H1 (cell line): ENCODE measurements around the gene NELL1. TPM values are rescaled to one million over a fixed set of nuclear protein-coding genes. Genes with fewer than 3 reads are reported as not detected.
A peak's percentile ranks its signal among the peaks of the same experiment; 100 is the strongest.

Experiments used
- CTCF ChIA-PET: fragments of 300-600 bp; sonication (Branson Sonifier 250); formaldehyde crosslinking; loops from one replicate; lab custom pipeline; 2021; ENCODE audit not compliant: partially characterized antibody; lab: Charles Lee
- POLR2A ChIA-PET: fragments of 300-600 bp; sonication (Branson Sonifier 250); formaldehyde crosslinking; loops from one replicate; lab custom pipeline; 2021; ENCODE audit warnings: inconsistent platforms; ENCODE audit not compliant: partially characterized antibody; lab: Charles Lee
- DNase-seq, 2 experiments: peaks; one replicate each; pipeline versions ENCODE4 v3.0.0 to v3.0.0-alpha.2; 2010 to 2022; ENCODE audit warnings: low spot score in 2 of 2, low read depth in 1 of 2, mixed read lengths in 1 of 2
- FAIRE-seq: peaks from 2 replicates; lab custom pipeline; 2011; peaks lifted over from hg19 to GRCh38; lab: Jason Lieb, UNC
- H2AFZ ChIP-seq: 2 replicates; pipeline ENCODE4 v1.8.1; 2012; ENCODE audit warnings: low read length, inconsistent platforms
- H2AK5ac ChIP-seq: 2 replicates; pipeline ENCODE4 v1.6.1; 2013; ENCODE audit warnings: low read depth, low read length
- H2BK120ac ChIP-seq: replicated peaks from 2 replicates; pipeline ENCODE3; 2013; ENCODE audit warnings: low read depth, low read length, inconsistent platforms
- H2BK12ac ChIP-seq: 2 replicates; pipeline ENCODE4 v1.6.1; 2013; ENCODE audit warnings: low read depth, low read length
- H2BK15ac ChIP-seq: 2 replicates; pipeline ENCODE4 v1.6.1; 2013; ENCODE audit warnings: low read length
- H2BK20ac ChIP-seq: 2 replicates; pipeline ENCODE4 v1.6.1; 2013; ENCODE audit warnings: low read length
- H2BK5ac ChIP-seq: 2 replicates; pipeline ENCODE4 v1.6.1; 2013; ENCODE audit warnings: low read depth, low read length
- H3K14ac ChIP-seq: 2 replicates; pipeline ENCODE4 v1.6.1; 2013; ENCODE audit warnings: inconsistent platforms; ENCODE audit not compliant: insufficient read length
- H3K18ac ChIP-seq: 2 replicates; pipeline ENCODE4 v1.6.1; 2013; ENCODE audit warnings: low read length; ENCODE audit errors: extremely low read depth
- H3K23ac ChIP-seq: 2 replicates; pipeline ENCODE4 v1.6.1; 2013; ENCODE audit warnings: inconsistent platforms; ENCODE audit not compliant: insufficient read length
- H3K23me2 ChIP-seq: 2 replicates; pipeline ENCODE4 v1.6.1; 2013; ENCODE audit warnings: low read depth, low read length
- H3K27ac ChIP-seq: 2 replicates; pipeline ENCODE4 v1.6.1; 2011; ENCODE audit warnings: low read depth, low read length, inconsistent platforms
- H3K27me3 ChIP-seq, 4 experiments: replicated peaks in 1 of 4; 1 replicate in 1 of 4; 2 replicates in 3 of 4; pipeline versions ENCODE4 v1.6.1 to v1.8.1; 2011 to 2013; ENCODE audit warnings: low read length in 3 of 4, mild to moderate bottlenecking in 3 of 4, inconsistent platforms in 2 of 4, mixed read lengths in 2 of 4, moderate library complexity in 1 of 4; ENCODE audit not compliant: control insufficient read depth in 3 of 4, insufficient read depth in 3 of 4; ENCODE audit errors: extremely low read depth in 1 of 4
- H3K36me3 ChIP-seq, 4 experiments: 2 replicates each; pipeline versions ENCODE4 v1.6.1 to v1.8.1; 2011 to 2013; ENCODE audit warnings: mild to moderate bottlenecking in 4 of 4, low read length in 3 of 4, moderate library complexity in 2 of 4, control low read depth in 1 of 4, inconsistent platforms in 1 of 4; ENCODE audit not compliant: insufficient read depth in 4 of 4, control insufficient read depth in 2 of 4
- H3K4ac ChIP-seq: replicated peaks from 2 replicates; pipeline ENCODE3; 2013; ENCODE audit warnings: low read length, low read depth, mixed read lengths, inconsistent platforms; ENCODE audit not compliant: insufficient read length
- H3K4me1 ChIP-seq, 4 experiments: replicated peaks in 1 of 4; 1 replicate in 1 of 4; 2 replicates in 3 of 4; pipeline versions ENCODE4 v1.6.1 to v1.8.1; 2011 to 2013; ENCODE audit warnings: low read length in 3 of 4, inconsistent platforms in 2 of 4, mixed read lengths in 1 of 4; ENCODE audit not compliant: insufficient read depth in 4 of 4, control insufficient read depth in 3 of 4
- H3K4me2 ChIP-seq, 2 experiments: 2 replicates each; pipeline versions ENCODE4 v1.6.1 to v1.8.1; 2011 to 2013; ENCODE audit warnings: low read depth in 2 of 2, low read length in 2 of 2, control low read depth in 1 of 2, inconsistent platforms in 1 of 2, mild to moderate bottlenecking in 1 of 2; ENCODE audit not compliant: insufficient read depth in 1 of 2
- H3K4me3 ChIP-seq, 4 experiments: fragments of 200-600, 300-600 bp in 1 of 4; sonication (generic), shearing (Covaris generic), sonication (Bioruptor Twin) in 1 of 4; 2 replicates each; pipeline versions ENCODE4 v1.5.1 to v1.8.1; 2011 to 2016; ENCODE audit warnings: low read length in 4 of 4, low read depth in 3 of 4, control low read depth in 2 of 4, inconsistent platforms in 2 of 4, mild to moderate bottlenecking in 2 of 4, mixed read lengths in 1 of 4, moderate library complexity in 1 of 4; ENCODE audit not compliant: insufficient read depth in 2 of 4; ENCODE audit errors: extremely low read depth in 1 of 4
- H3K56ac ChIP-seq: replicated peaks from 2 replicates; pipeline ENCODE3; 2013; ENCODE audit warnings: low read depth, mild to moderate bottlenecking, mixed read lengths, low read length, inconsistent platforms; ENCODE audit not compliant: insufficient read length
- H3K79me1 ChIP-seq: 2 replicates; pipeline ENCODE4 v1.6.1; 2013; ENCODE audit warnings: low read depth, low read length, control low read depth
- H3K79me2 ChIP-seq, 2 experiments: 2 replicates each; pipeline versions ENCODE4 v1.6.1 to v1.8.1; 2012 to 2013; ENCODE audit warnings: low read length in 2 of 2, mild to moderate bottlenecking in 2 of 2, inconsistent platforms in 1 of 2; ENCODE audit not compliant: insufficient read depth in 2 of 2, control insufficient read depth in 1 of 2
- H3K9ac ChIP-seq, 4 experiments: replicated peaks in 1 of 4; 1 replicate in 1 of 4; 2 replicates in 3 of 4; pipeline versions ENCODE4 v1.6.1 to v1.8.1; 2011 to 2013; ENCODE audit warnings: low read depth in 3 of 4, low read length in 3 of 4, control low read depth in 2 of 4, mild to moderate bottlenecking in 2 of 4, moderate library complexity in 2 of 4, inconsistent platforms in 1 of 4; ENCODE audit errors: extremely low read depth in 1 of 4
- H3K9me3 ChIP-seq, 2 experiments: 2 replicates each; pipeline versions ENCODE4 v1.6.1 to v1.8.1; 2012 to 2013; ENCODE audit warnings: mild to moderate bottlenecking in 2 of 2, moderate library complexity in 2 of 2, control low read depth in 1 of 2, inconsistent platforms in 1 of 2, low read depth in 1 of 2, low read length in 1 of 2, mixed read lengths in 1 of 2; ENCODE audit not compliant: insufficient read depth in 2 of 2
- H4K20me1 ChIP-seq, 2 experiments: replicated peaks in 1 of 2; 2 replicates each; pipeline versions ENCODE3 to v1.8.1; 2011 to 2013; ENCODE audit warnings: inconsistent platforms in 2 of 2, low read length in 2 of 2, mild to moderate bottlenecking in 1 of 2; ENCODE audit not compliant: insufficient read depth in 2 of 2, control insufficient read depth in 1 of 2
- H4K5ac ChIP-seq: 2 replicates; pipeline ENCODE4 v1.6.1; 2013; ENCODE audit warnings: low read length, low read depth, mixed read lengths, inconsistent platforms; ENCODE audit not compliant: insufficient read length
- H4K8ac ChIP-seq: 2 replicates; pipeline ENCODE4 v1.8.0; 2013; ENCODE audit warnings: mild to moderate bottlenecking, moderate library complexity, low read length, inconsistent platforms; ENCODE audit not compliant: insufficient read depth; ENCODE audit errors: extremely low read depth
- H4K91ac ChIP-seq: replicated peaks from 2 replicates; pipeline ENCODE3; 2013; ENCODE audit warnings: low read length, mixed read lengths, inconsistent platforms; ENCODE audit not compliant: insufficient read length
- ASH2L ChIP-seq: fragments of 200-600, 300-600 bp; sonication (generic); IDR thresholded peaks from one replicate; pipeline ENCODE4 v1.7.1; 2017; ENCODE audit warnings: low read length
- ATF3 ChIP-seq: IDR thresholded peaks from 2 replicates; pipeline ENCODE4 v1.6.1; 2011; ENCODE audit warnings: low read depth, mild to moderate bottlenecking, low read length; ENCODE audit not compliant: insufficient read depth
- RXRA ChIP-seq: IDR thresholded peaks from 2 replicates; pipeline ENCODE4 v1.6.1; 2011; ENCODE audit warnings: low read depth, mild to moderate bottlenecking, low read length, moderate library complexity; ENCODE audit not compliant: insufficient read depth
- SAP30 ChIP-seq: fragments of 300-600 bp; sonication (generic); IDR thresholded peaks from 2 replicates; pipeline ENCODE4 v1.7.1; 2012; ENCODE audit warnings: low read length, moderate library complexity, mild to moderate bottlenecking, inconsistent platforms; ENCODE audit not compliant: insufficient read depth, insufficient replicate concordance
- SP1 ChIP-seq: IDR thresholded peaks from 2 replicates; pipeline ENCODE4 v1.6.1; 2011; ENCODE audit warnings: low read depth, low read length
- SUZ12 ChIP-seq: fragments of 200-600 bp; sonication (generic); IDR thresholded peaks from 2 replicates; pipeline ENCODE4 v1.6.1; 2012; ENCODE audit warnings: mild to moderate bottlenecking, inconsistent platforms, low read length, moderate library complexity, mixed read lengths
- TAF1 ChIP-seq: IDR thresholded peaks from 2 replicates; pipeline ENCODE4 v1.6.1; 2011; ENCODE audit warnings: mild to moderate bottlenecking, low read depth, low read length
- WGBS, 2 experiments: shearing (Covaris generic) in 1 of 2; methylation state at CpG; one replicate each; pipeline versions ENCODE4 v1.1.6 to v1.1.7; 2013 to 2015; ENCODE audit warnings: low lambda C conversion rate in 2 of 2, mixed read lengths in 2 of 2, inconsistent platforms in 1 of 2, low coverage in 1 of 2, missing lambda C conversion rate in 1 of 2; ENCODE audit not compliant: insufficient replicate concordance in 2 of 2, insufficient coverage in 1 of 2, insufficient read length in 1 of 2; ENCODE audit errors: extremely low coverage in 1 of 2, missing lambda C conversion rate in 1 of 2; 5-methylcytosine and 5-hydroxymethylcytosine counted together
- polyA plus RNA-seq, 7 experiments: library from polyadenylated mRNA; depleted of rRNA in 3 of 7; stranded (reverse) in 5 of 7; unstranded in 2 of 7; fragments of >200 nt in 5 of 7; fragments of 200-250 nt in 2 of 7; gene quantifications; 1 replicate in 5 of 7; 2 replicates in 1 of 7; 4 replicates in 1 of 7; pipeline versions ENCODE4 v1.2.1 to v1.2.3, GENCODE V29; 2011 to 2013; ENCODE audit warnings: missing spikeins in 2 of 7, mixed read lengths in 2 of 7
- total RNA-seq: library from RNA; stranded (reverse); fragmentation: NEBNext Ultra II Directional; extraction: Animal tissue kit (Norgen Biotek cat#: 25700); gene quantifications from 2 replicates; pipeline ENCODE4 v1.2.1, GENCODE V29; 2021
- TF ChIP-seq, protein P1 (sequence below), 3 experiments: IDR thresholded peaks; 1 replicate in 2 of 3; 2 replicates in 1 of 3; pipeline versions ENCODE4 v1.5.1 to v1.6.1; 2011; ENCODE audit warnings: low read length in 3 of 3, mild to moderate bottlenecking in 3 of 3, inconsistent platforms in 2 of 3, low read depth in 1 of 3, moderate library complexity in 1 of 3; ENCODE audit not compliant: insufficient read depth in 1 of 3; ENCODE audit errors: control extremely low read depth in 1 of 3

The NELL1 gene
- total and polyA plus RNA-seq, 2 of the 8 experiments (the other 6 are each of a cell fraction or from before 2014, with no cell fraction given) = 0.21 TPM; not detected in 1

- Histone ChIP-seq H3K4me1 (peaks cover 0 to 16% (median 6%) of the 10 kb centered on the region in 4 experiments; a peak in 4 of 7 replicates), H3K36me3 (no peaks in the 10 kb centered on the region), H3K79me1 (no peaks in the 10 kb centered on the region), H3K4ac (no peak overlapping the region), H3K4me2 (peak overlapping the region in 1 of 2 experiments; percentile 31; a peak in 2 of 4 replicates), H3K4me3 (no peak overlapping the region), H4K91ac (peak overlapping the region; percentile 34), H3K14ac (no peak overlapping the region), H3K56ac (no peak overlapping the region), H2AK5ac (no peak overlapping the region; the same call in 1 of the 2 replicates), H2BK12ac (no peak overlapping the region), H2BK20ac (peak overlapping the region; percentile 36; the same call in 1 of the 2 replicates), H3K9ac (no peak overlapping the region), H3K79me2 (no peaks in the 10 kb centered on the region), H2AFZ (no peak overlapping the region), H3K18ac (peak overlapping the region; percentile 86), H2BK5ac (no peak overlapping the region; the same call in 1 of the 2 replicates), H2BK120ac (peak overlapping the region; percentile 88), H3K9me3 (no peaks in the 10 kb centered on the region), H4K8ac (no peak overlapping the region), H3K27ac (no peak overlapping the region), H3K23me2 (no peaks in the 10 kb centered on the region), H4K20me1 (no peaks in the 10 kb centered on the region), H2BK15ac (no peak overlapping the region), H4K5ac (peak overlapping the region; percentile 66), H3K23ac (no peak overlapping the region), H3K27me3 (no peaks in the 10 kb centered on the region)
- ChIA-PET CTCF (interaction anchor here (0.5 to 3.0 kb wide), 8 partner anchors 8 to 1941 kb away, joined by 3 to 15 read pairs (median 3); no protein-coding TSS in a partner anchor), POLR2A (interaction anchor here (1.1 kb wide), 1 partner anchor 37 kb away, joined by 3 read pairs; no protein-coding TSS in a partner anchor)
- FAIRE-seq = no peak
- no peak for DNase-seq
- 49% methylated on average over 2 of the region's 2 CpGs; no CpG with 5 or more reads in 1 of the 2 experiments for WGBS, 2 experiments
- TF ChIP-seq SAP30 (no peak), SUZ12 (no peak), SP1 (no peak), TAF1 (no peak), ASH2L (no peak), ATF3 (no peak), RXRA (no peak)
- TF ChIP-seq, protein P1, sequence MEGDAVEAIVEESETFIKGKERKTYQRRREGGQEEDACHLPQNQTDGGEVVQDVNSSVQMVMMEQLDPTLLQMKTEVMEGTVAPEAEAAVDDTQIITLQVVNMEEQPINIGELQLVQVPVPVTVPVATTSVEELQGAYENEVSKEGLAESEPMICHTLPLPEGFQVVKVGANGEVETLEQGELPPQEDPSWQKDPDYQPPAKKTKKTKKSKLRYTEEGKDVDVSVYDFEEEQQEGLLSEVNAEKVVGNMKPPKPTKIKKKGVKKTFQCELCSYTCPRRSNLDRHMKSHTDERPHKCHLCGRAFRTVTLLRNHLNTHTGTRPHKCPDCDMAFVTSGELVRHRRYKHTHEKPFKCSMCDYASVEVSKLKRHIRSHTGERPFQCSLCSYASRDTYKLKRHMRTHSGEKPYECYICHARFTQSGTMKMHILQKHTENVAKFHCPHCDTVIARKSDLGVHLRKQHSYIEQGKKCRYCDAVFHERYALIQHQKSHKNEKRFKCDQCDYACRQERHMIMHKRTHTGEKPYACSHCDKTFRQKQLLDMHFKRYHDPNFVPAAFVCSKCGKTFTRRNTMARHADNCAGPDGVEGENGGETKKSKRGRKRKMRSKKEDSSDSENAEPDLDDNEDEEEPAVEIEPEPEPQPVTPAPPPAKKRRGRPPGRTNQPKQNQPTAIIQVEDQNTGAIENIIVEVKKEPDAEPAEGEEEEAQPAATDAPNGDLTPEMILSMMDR (IDR thresholded peaks at IDR 0.05; ENCODE audit: control extremely low read depth in 1 of 3, insufficient read depth in 1 of 3, low read depth in 1 of 3, low read length in 3 of 3) = no peak
Measured at GRCh38 chr11:20912065-20912821, 242.9 kb downstream of the NELL1 start.
